Mucosa of stomach (tissue), 1 donor: Measurements from ENCODE around the gene TLR8.

ENCODE experiments used
- H3K27me3 ChIP-seq: one replicate; pipeline ENCODE4 v1.7.0; 2013; ENCODE audit warnings: mild to moderate bottlenecking, low read length; ENCODE audit not compliant: control insufficient read depth, insufficient read depth
- H3K36me3 ChIP-seq: one replicate; pipeline ENCODE4 v1.7.0; 2013; ENCODE audit warnings: low read length; ENCODE audit not compliant: control insufficient read depth, insufficient read depth
- H3K4me1 ChIP-seq: one replicate; pipeline ENCODE4 v1.7.0; 2013; ENCODE audit warnings: mild to moderate bottlenecking, low read length; ENCODE audit not compliant: control insufficient read depth, insufficient read depth
- H3K4me3 ChIP-seq: one replicate; pipeline ENCODE4 v1.7.0; 2013; ENCODE audit warnings: low read length
- H3K9ac ChIP-seq: one replicate; pipeline ENCODE4 v1.7.0; 2013; ENCODE audit warnings: mild to moderate bottlenecking, low read length, moderate library complexity
- H3K9me3 ChIP-seq: one replicate; pipeline ENCODE4 v1.7.0; 2013; ENCODE audit warnings: mild to moderate bottlenecking, low read length, moderate library complexity; ENCODE audit not compliant: control insufficient read depth
- donor health status: Pancreatic carcinoma.

Gene TLR8

GRCh38 chrX:12906046-12906761 lies at the start of gene TLR8:
Gene TLR8, plus strand, starts transcription at chrX:12906620. Its CDS starts 87 bp downstream, at chrX:12906707.
- Histone ChIP-seq H3K4me1 (peaks cover 3% of the 10 kb centered on the region), H3K4me3 (no peak within 1 kb of the TSS), H3K27me3 (no peaks in the 10 kb centered on the region), H3K36me3 (no peaks in the 10 kb centered on the region), H3K9me3 (no peaks in the 10 kb centered on the region), H3K9ac (no peak within 1 kb of the TSS)

- Histone ChIP-seq H3K27me3 (no peaks in the 10 kb centered on the region), H3K36me3 (no peaks in the 10 kb centered on the region), H3K9me3 (no peaks in the 10 kb centered on the region), H3K4me1 (no peaks in the 10 kb centered on the region), H3K9ac (no peak overlapping the region), H3K4me3 (no peak overlapping the region)
Observed at GRCh38 chrX:12865359-12865758, 41.1 kb upstream of the TLR8 start.

- no peaks in the 10 kb centered on the region for H3K4me1 ChIP-seq
- no peaks in the 10 kb centered on the region for H3K9me3 ChIP-seq
- no peak within 1 kb of the TSS for H3K4me3 ChIP-seq
- no peaks in the 10 kb centered on the region for H3K27me3 ChIP-seq
- no peak within 1 kb of the TSS for H3K9ac ChIP-seq
- no peaks in the 10 kb centered on the region for H3K36me3 ChIP-seq
Observed at GRCh38 chrX:12866451-12867377, 39.7 kb upstream of the TLR8 start, which contains the start of gene TLR7. Gene TLR7, plus strand, starts transcription at chrX:12867072. Its CDS starts 507 bp downstream, at chrX:12867579.

GRCh38 chrX:12867685-12868084 lies 38.7 kb upstream of the TLR8 start:
- Histone ChIP-seq H3K4me1 (no peaks in the 10 kb centered on the region), H3K9me3 (no peaks in the 10 kb centered on the region), H3K36me3 (no peaks in the 10 kb centered on the region), H3K27me3 (no peaks in the 10 kb centered on the region), H3K9ac (no peak overlapping the region), H3K4me3 (no peak overlapping the region)

- Histone ChIP-seq H3K4me3 (no peak overlapping the region), H3K9me3 (no peaks in the 10 kb centered on the region), H3K4me1 (no peaks in the 10 kb centered on the region), H3K27me3 (no peaks in the 10 kb centered on the region), H3K9ac (no peak overlapping the region), H3K36me3 (no peaks in the 10 kb centered on the region)
Observed at GRCh38 chrX:12868747-12869146, 37.7 kb upstream of the TLR8 start.

GRCh38 chrX:12871257-12871656 lies 35.2 kb upstream of the TLR8 start:
- Histone ChIP-seq H3K9ac (no peak overlapping the region), H3K4me3 (no peak overlapping the region), H3K36me3 (no peaks in the 10 kb centered on the region), H3K9me3 (no peaks in the 10 kb centered on the region), H3K4me1 (no peaks in the 10 kb centered on the region), H3K27me3 (no peaks in the 10 kb centered on the region)

- Histone ChIP-seq H3K4me3 (no peak overlapping the region), H3K36me3 (no peaks in the 10 kb centered on the region), H3K9me3 (no peaks in the 10 kb centered on the region), H3K4me1 (no peaks in the 10 kb centered on the region), H3K27me3 (no peaks in the 10 kb centered on the region), H3K9ac (no peak overlapping the region)
Observed at GRCh38 chrX:12872741-12873140, 33.7 kb upstream of the TLR8 start.

GRCh38 chrX:12874581-12874980 lies 31.8 kb upstream of the TLR8 start:
- H3K4me3 ChIP-seq: no peak overlapping the region
- no peak overlapping the region for H3K9ac ChIP-seq
- H3K9me3 ChIP-seq: no peaks in the 10 kb centered on the region
- no peaks in the 10 kb centered on the region for H3K4me1 ChIP-seq
- no peaks in the 10 kb centered on the region for H3K27me3 ChIP-seq
- H3K36me3 ChIP-seq: no peaks in the 10 kb centered on the region

- Histone ChIP-seq H3K4me1 (no peaks in the 10 kb centered on the region), H3K36me3 (no peaks in the 10 kb centered on the region), H3K9ac (no peak overlapping the region), H3K27me3 (no peaks in the 10 kb centered on the region), H3K9me3 (no peaks in the 10 kb centered on the region), H3K4me3 (no peak overlapping the region)
Observed at GRCh38 chrX:12877386-12877785, 29.0 kb upstream of the TLR8 start.

GRCh38 chrX:12878536-12878935 lies 27.9 kb upstream of the TLR8 start:
- no peak overlapping the region for H3K4me3 ChIP-seq
- H3K36me3 ChIP-seq: no peaks in the 10 kb centered on the region
- H3K9me3 ChIP-seq: no peaks in the 10 kb centered on the region
- no peaks in the 10 kb centered on the region for H3K27me3 ChIP-seq
- H3K9ac ChIP-seq: no peak overlapping the region
- no peaks in the 10 kb centered on the region for H3K4me1 ChIP-seq

GRCh38 chrX:12881914-12882313 lies 24.5 kb upstream of the TLR8 start:
- Histone ChIP-seq H3K4me1 (no peaks in the 10 kb centered on the region), H3K27me3 (no peaks in the 10 kb centered on the region), H3K4me3 (no peak overlapping the region)

GRCh38 chrX:12885508-12885907 lies 20.9 kb upstream of the TLR8 start:
- H3K4me3 ChIP-seq: no peak overlapping the region
- H3K4me1 ChIP-seq: no peaks in the 10 kb centered on the region
- no peaks in the 10 kb centered on the region for H3K9me3 ChIP-seq
- no peaks in the 10 kb centered on the region for H3K27me3 ChIP-seq
- H3K9ac ChIP-seq: no peak overlapping the region
- H3K36me3 ChIP-seq: no peaks in the 10 kb centered on the region

More at GRCh38 chrX:12881914-12882313, 24.5 kb upstream of the TLR8 start:
- H3K9me3 ChIP-seq: no peaks in the 10 kb centered on the region
- H3K9ac ChIP-seq: no peak overlapping the region
- H3K36me3 ChIP-seq: no peaks in the 10 kb centered on the region
